ENCODE measurements around the gene TPX2.

TPX2 gene

DNA sequence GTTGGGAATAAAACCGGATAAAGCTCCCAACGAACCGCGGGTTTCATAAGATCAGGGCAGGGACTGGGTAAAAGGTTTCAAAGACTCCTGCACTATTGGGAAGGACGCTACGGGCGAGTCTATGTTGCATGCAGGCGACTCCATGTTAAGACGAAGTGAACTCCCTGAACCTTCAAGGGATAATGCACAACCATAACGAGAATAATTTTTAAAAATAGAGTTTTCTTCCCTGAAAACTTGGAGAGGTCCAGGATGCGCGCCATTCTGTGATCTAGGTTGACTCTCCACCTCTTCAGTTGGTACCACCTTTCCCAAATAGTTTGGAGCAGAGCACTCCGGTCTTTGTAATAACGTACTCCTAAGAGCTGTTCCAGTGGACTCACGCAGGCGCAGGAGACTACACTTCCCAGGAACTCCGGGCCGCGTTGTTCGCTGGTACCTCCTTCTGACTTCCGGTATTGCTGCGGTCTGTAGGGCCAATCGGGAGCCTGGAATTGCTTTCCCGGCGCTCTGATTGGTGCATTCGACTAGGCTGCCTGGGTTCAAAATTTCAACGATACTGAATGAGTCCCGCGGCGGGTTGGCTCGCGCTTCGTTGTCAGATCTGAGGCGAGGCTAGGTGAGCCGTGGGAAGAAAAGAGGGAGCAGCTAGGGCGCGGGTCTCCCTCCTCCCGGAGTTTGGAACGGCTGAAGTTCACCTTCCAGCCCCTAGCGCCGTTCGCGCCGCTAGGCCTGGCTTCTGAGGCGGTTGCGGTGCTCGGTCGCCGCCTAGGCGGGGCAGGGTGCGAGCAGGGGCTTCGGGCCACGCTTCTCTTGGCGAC is at the start of gene TPX2:
Gene TPX2 (plus strand): TSS at position 562 of the 821 bp plus-strand sequence. CDS start 18,187 bp downstream, outside the sequence.
- peak; percentile 78 to 80 for DNase-seq (ENCODE audit: low read depth in 2 of 2)

DNA sequence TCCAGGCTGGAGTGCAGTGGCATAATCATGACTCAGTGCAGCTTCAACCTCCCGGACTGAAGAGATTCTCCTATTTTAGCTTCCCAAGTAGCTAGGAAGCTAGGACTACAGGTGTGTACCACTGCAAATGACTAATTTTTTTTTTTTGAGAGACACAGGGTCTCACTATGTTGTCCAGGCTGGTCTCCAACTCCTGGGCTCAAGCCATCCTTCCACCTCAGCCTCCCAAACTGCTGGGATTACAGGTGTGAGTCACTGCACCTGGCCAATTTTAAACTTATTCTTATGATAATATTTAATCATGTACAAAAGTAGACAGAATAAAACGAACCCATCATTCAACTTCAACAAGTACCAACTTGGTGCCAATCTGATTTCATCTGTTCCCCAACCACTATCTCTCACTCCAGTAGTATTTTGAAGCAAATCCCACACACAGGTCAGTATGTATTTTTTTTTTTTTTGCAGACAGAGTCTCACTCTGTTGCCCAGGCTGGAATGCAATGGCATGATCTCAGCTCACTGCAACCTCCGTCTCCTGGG is 48.9 kb upstream of the TPX2 start:
- no peak for DNase-seq (ENCODE audit: low read depth in 2 of 2)

DNA sequence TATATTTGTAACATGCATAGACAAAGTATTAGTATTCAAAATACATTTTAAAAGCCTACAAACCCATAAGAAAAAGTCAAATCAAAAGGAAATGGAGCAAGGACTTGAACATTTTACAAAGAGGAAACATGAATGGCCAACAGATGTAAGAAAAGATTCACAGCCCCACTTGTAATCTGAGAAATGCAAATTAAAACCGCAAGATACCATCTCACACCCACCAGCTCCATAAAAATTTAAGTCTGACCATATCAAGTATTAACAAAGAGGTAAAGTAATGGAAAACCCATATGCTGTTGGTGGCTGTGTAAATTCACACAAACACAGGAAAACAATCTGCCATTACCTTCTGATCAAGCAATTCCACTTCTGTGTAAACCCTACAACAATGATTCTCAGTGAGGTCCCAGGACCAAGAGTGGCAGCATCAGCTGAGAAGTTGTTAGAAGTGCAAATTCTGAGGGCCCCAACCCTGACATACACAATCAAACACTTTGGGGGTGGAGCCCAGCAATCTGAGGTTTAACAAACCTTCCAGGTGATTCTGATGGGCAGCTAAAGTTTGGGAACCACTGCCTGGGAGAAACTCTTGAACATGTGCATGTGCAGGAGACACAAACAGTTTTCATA is 47.3 kb upstream of the TPX2 start:
- DNase-seq (ENCODE audit: low read depth in 2 of 2), result no peak

GRCh38 chr20:31693402-31693801 is 45.7 kb upstream of the TPX2 start:
- DNase-seq (ENCODE audit: low read depth in 2 of 2), result no peak

- no peak for DNase-seq (ENCODE audit: low read depth in 2 of 2)
Measured at GRCh38 chr20:31693987-31694661, 45.0 kb upstream of the TPX2 start.

DNA sequence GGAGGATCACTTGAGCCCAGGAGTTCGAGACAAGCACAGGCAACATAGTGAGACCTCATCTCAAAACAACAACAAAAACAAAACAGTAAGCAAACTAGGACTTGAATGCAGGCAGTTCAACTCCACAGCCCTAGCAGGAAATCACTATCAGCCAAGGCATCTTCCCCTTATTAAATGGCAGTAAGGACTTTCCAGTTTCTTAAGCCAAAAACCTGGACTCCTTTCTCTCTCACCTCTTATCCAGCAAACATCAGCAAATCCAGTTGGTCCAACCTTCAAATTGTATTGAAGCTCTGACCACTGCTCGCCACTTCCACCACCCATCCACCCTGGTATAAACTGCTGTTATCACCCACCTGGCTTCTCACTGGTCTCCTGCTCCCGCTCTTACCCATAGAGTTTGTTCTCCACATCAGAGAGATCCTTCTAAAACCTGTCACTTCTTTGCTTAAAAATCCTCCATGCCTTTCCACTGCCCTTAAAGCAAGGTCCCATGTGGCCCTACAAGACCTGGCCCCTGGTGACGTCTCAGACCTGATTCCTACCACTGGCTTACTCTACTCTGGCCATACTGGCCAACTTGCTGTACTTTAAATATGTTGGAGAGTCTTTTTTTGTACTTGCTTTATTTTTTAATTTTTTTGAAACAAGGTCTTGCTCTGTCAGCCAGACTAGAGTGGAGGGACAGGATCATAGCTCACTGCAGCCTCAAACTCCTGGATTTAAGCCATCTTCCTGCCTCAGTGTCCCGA is 44.1 kb upstream of the TPX2 start:
- DNase-seq (ENCODE audit: low read depth in 2 of 2), result no peak

DNA sequence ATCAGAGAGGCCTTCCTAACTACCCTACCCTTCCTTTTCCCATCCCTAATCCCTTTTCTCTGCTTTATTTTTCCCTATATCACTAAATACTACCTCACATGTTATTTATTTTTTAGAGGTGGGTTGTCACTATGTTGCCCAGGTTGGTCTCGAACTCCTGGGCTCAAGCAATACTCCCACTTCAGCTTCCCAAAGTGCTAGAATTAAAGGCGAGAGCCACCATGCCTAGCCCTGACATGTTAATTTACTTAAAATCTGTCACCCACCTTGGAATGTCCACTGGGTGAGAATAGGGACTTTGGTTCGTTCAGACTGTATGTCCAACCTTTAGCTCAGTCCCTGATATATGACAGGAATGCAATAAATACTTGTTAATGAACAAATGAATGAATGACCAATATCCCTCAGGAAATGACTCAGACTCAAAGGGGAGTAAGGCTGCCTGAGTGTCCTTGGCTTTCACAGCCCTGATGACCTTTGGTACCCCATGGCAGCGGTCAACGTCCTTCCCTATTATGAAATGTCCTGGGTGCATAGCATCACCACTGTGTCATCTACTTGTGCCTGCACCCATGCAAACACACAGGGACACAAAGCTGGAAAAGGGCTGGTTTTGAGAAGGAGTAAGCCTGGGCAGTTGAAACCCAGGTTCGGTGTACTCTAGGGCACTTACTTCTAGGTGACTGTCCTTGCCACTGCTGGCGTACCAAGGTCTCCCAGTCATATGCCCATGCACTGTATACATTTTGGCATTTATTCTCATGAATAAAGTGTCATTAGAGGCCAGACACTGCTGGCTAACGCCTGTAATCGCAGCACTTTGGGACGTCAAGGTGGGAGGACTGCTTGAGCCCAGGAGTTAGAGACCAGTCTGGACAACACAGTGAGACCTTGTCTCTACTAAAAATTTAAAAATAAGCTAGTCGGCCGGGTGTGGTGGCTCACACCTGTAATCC is 43.0 kb upstream of the TPX2 start:
- DNase-seq (ENCODE audit: low read depth in 2 of 2), result no peak

- no peak for DNase-seq (ENCODE audit: low read depth in 2 of 2)
Measured at GRCh38 chr20:31698243-31698802, 40.8 kb upstream of the TPX2 start.

DNA sequence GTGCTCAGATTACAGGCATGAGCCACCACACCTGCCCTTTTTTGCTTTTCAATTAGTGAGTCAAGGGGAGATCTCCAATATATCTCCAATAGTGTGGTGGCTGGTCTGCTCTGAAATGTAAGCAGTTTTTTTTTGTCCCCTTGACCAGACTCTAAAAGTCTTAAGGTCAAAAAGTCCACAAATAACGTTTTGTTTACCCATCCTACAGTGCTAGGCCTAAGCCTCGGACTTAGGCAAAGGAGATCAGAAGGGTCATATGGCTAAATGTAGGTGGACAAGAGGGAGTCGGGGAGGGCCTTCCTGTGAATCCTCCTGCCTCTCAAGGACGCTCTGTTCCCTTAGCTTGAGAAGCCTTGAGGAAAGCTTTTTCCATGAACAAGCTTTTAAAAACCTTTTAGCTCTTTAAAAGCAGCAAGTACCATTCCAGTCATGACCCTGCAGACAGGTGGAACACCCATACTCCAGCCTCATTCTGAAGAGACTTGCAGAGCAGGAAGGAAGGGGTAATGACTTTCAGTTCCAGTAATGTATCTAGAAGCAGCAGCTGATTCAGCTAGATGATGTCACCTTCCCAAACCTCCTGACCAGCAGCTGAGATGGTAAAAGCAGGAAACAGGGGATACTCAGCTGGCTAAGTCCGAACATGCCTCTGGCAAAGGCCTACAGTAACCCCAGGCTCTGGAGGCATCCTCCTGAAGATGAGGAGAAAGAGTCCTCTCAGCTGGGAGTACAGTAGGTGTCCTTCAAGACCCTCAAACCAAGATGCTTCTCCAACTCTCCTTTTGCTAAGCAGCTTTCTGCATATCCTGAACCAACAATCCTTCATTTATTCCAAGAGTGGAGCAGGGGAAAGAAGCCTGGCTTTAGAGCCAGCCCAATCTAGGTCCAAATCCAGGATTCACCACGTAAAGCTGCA is 40.0 kb upstream of the TPX2 start:
- DNase-seq (ENCODE audit: low read depth in 2 of 2), result no peak

DNA sequence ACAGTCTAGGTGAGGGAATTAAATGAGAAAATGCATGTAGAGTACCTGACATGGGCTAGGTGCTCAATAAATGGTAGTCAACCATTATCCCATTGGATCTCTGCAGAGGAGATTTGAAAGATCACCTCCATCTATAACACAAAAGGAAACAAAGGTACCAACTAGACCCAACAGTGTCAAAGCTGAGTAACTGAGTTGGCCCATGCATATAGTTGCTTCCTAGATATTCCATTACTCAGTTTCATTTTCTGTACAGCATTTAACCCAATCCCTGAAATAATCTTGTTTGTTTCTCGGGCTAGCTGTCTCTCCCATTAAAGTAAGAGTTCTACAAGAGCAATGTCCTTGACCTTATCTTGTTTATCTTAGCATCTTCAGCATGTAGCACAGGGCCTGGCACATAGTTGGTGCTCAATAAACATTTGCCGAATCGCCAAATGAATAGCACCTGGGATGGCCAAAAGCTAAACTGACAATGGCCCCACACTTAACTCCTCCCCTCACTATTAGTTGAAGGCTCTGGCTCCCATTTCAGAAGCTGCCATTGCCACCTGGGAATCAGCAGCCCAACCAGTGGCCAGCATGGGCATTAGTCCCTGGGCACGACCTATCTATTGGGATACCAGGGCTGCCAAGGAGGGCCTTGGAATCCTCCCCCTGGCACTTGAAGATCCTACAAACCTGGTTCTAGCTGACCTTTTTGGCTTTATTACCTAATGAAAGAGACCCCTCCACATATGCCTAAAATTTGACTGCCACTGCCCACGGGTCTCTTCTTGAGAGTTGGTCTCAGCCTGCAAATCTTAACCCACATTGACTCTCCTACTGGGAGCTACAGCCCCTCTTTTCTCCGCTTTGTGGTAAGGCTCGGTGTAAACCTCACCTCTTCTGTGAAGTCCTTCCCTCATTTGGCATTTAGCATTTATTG is 39.0 kb upstream of the TPX2 start:
- no peak for DNase-seq (ENCODE audit: low read depth in 2 of 2)

GRCh38 chr20:31700747-31701146 is 38.3 kb upstream of the TPX2 start:
- DNase-seq (ENCODE audit: low read depth in 2 of 2), result no peak

DNA sequence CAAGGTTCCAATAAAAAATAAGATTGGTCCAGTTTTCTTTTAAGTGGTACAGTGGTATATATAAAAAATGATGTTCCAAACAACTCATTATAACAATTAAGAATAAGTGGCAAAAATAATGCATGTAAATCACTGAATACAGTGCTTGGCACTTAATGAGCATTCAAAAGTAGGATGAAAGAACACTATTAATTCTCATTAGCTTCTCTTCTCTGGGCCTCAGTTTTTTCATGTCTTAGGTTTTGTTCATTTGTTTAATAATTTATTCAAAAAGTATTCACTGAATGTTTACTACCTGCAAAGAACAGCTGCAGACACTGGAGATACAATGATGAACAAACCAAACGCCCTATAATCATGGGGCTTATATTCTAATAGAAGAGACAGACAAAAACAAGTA is 37.5 kb upstream of the TPX2 start:
- no peak for DNase-seq (ENCODE audit: low read depth in 2 of 2)

GRCh38 chr20:31704225-31705119 is 34.6 kb upstream of the TPX2 start:
- DNase-seq (ENCODE audit: low read depth in 2 of 2), result no peak

DNA sequence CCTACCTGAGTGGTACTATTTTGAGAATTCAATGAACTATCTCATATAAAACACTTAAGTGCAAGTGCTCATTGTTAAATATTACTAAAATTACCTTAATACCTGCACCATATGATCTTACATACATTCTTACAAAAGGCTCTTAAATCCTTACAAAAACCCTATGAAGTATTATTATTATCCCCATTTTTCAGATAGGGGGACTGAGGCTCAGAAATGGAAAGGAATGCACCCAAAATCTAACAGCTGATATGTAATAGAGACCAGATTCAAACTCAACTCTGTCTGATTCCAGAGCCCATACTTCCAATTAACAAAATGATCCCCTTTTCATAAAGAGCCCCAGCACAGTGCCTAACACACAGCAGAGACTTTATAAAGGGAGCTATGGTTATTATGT is 33.9 kb upstream of the TPX2 start:
- DNase-seq (ENCODE audit: low read depth in 2 of 2), result no peak

DNA sequence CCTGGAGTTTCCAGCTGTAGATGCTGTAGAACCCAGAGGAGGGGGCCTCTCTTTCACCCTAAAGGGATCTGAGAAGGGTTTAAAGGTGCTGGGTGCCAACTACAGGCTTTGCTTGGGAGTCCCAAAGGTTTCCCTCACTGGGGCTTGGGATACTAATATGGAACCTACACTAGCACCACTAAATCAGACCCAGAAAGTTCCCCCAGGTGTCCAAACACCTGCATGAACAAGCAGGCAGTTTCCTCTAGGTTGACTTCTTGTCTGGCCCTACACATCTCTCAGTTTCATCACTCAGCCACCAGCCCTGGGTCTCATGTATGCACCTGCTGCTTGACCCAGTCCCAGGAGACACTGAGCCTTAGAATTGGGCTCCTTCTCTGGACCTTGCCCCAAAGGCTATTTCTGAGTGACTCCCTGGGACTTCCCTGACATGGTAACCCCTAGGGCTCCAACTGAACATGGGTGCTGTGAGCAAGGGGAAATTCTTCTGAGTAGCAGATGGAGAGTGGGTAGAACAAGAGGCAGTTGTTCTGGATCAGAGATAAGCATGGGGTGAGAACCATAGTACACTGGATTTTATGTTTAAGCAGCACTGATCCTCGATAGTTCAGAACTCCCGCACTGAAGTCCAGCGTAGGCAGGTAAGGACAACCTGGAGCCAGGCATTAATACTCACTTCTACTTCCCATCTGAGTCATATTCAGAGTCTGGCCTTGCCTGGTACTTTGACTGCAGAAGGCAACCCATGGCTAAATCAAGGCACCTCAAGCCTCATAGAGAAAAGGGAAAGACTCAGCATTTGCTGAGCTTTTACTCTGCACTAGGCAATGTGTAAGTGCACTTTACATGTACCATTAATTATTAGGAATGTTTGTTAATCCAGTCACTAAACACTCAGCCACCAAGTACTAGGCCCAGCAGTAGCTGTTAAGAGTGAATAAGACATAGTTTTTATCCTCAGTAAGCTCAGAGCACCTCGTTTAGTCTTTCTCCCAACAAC is 33.2 kb upstream of the TPX2 start:
- DNase-seq (ENCODE audit: low read depth in 2 of 2), result no peak

Measured in stimulated activated CD8-positive, alpha-beta memory T cell treated with anti-CD3 and anti-CD28 coated beads, Interleukin-7, amount 100 ng/mL, for 4 hours (primary cell).